ES-I3 (cell line): ENCODE results near the gene GGT5.

Source experiments
- H3K36me3 ChIP-seq: 2 replicates; pipeline ENCODE4 v1.6.1; 2013; ENCODE audit warnings: mild to moderate bottlenecking, low read length, control low read depth, moderate library complexity; ENCODE audit not compliant: insufficient read depth
- H3K4me1 ChIP-seq: 2 replicates; pipeline ENCODE4 v1.6.1; 2013; ENCODE audit warnings: mild to moderate bottlenecking, control low read depth, low read length; ENCODE audit not compliant: insufficient read depth
- H3K9ac ChIP-seq: 2 replicates; pipeline ENCODE4 v1.6.1; 2013; ENCODE audit warnings: low read depth, mild to moderate bottlenecking, low read length, moderate library complexity
- H3K9me3 ChIP-seq: 2 replicates; pipeline ENCODE4 v1.6.1; 2013; ENCODE audit warnings: mild to moderate bottlenecking, low read length, moderate library complexity; ENCODE audit not compliant: control insufficient read depth, insufficient read depth

GGT5 gene

DNA sequence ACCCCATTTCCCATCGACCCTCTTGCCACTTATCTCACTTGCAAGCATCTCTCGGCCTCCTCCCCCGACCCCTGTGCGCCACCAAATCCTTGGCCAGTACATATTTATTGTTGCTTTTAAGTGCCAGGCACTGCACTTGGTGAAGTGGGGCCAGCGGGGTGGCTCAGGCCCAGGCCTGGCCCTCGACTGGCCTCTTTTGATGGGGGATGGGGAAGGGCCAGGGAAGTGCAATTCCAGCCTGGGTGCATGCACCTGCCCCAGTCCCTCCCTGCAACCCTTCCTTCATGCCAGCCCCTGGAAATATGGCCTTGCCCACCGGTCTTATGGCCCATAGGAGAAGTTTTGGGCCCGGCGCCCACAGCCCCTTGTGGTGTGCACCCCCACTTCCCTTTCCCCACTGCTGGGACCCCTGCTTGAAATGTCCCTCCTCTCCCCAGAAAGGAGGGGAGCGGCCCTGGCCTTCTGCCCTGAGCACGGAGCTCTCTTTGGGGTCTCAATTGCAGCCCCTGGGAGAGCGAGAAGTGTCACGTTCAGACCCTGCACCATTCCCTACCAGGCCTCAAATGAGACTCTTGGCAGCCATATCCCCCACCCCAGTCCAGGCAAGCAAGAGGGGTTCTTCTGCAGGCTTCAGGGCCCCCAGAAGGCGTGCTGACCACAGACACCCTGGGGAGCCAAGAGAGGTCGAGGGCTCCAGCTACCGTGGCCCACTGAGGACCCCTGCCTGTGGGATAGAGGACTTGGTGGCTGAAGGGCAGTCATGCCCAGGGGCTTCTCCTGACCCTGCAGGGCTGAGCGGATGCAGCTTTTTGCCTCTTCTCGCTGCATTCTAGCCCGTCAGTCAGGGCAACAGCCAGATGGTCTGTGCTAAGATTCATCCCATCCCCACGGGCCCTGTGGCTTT is 62.6 kb downstream of the GGT5 start:
- no peaks in the 10 kb centered on the region for H3K36me3 ChIP-seq

GRCh38 chr22:24181088-24181995 is 63.5 kb downstream of the GGT5 start, which contains the start of gene SUSD2:
Gene SUSD2 (plus strand): TSS chr22:24181487. CDS start chr22:24181520, 33 bp downstream.
- Histone ChIP-seq H3K9me3 (no peaks in the 10 kb centered on the region), H3K9ac (no peak within 1 kb of the TSS), H3K4me1 (peaks cover 5% of the 10 kb centered on the region; the same call in 1 of the 2 replicates), H3K36me3 (no peaks in the 10 kb centered on the region)

More for the DNA sequence above, 62.6 kb downstream of the GGT5 start:
- H3K9me3 ChIP-seq, result no peaks in the 10 kb centered on the region
- H3K9ac ChIP-seq, result no peak overlapping the region
- H3K4me1 ChIP-seq, result peaks cover 5% of the 10 kb centered on the region; the same call in 1 of the 2 replicates

DNA sequence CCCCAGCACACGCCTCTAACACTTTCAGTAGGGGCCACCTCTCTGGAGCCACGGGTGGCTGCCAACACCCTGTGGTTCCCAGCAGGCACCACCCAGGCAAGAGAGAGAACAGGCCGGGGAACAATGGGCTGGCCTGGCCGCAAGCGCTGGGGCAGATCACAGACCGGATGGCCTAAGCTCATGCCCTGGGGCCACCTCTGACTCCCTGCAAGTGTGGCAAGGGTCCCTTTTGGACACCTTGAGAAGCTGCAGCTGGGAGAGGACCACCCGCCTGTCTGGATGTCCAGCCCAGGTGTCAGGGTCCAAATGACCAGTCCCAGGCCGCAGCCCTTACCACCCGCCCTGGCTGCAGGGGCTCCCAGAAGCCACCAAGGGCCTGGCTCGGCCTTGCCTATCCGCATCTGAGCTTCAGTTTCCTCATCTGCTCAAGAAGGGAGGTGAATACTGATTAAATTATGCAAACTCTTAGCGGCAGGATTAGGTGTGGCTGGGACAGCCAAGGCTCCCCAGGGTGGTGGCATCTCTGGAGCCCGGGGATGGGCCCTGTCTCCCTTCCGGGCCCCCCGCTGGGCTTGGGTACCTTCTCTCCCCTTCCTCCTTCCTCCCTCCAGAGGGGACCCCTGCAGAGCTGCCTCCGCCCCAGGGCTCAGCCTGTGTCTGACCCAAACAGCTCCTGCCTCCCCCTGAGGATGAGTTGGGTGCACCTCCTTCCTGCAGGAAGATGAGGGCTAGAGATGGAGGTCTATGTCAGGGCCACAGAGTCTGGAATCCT is 64.4 kb downstream of the GGT5 start:
- Histone ChIP-seq H3K9ac (no peak overlapping the region), H3K36me3 (no peaks in the 10 kb centered on the region)

GRCh38 chr22:24179478-24180210 is 65.2 kb downstream of the GGT5 start:
- no peaks in the 10 kb centered on the region for H3K9me3 ChIP-seq
- H3K36me3 ChIP-seq, result no peaks in the 10 kb centered on the region
- peaks cover 5% of the 10 kb centered on the region; the same call in 1 of the 2 replicates for H3K4me1 ChIP-seq
- no peak overlapping the region for H3K9ac ChIP-seq

More for the DNA sequence above, 64.4 kb downstream of the GGT5 start:
- Histone ChIP-seq H3K9me3 (no peaks in the 10 kb centered on the region), H3K4me1 (peaks cover 5% of the 10 kb centered on the region; the same call in 1 of the 2 replicates)

- no peak overlapping the region for H3K9ac ChIP-seq
- H3K9me3 ChIP-seq, result no peaks in the 10 kb centered on the region
- no peaks in the 10 kb centered on the region for H3K36me3 ChIP-seq
- peaks cover 5% of the 10 kb centered on the region; the same call in 1 of the 2 replicates for H3K4me1 ChIP-seq
These were observed 66.1 kb downstream of the GGT5 start for GRCh38 chr22:24178502-24179440.

- Histone ChIP-seq H3K36me3 (no peaks in the 10 kb centered on the region), H3K9me3 (no peaks in the 10 kb centered on the region), H3K4me1 (peaks cover 5% of the 10 kb centered on the region; the same call in 1 of the 2 replicates), H3K9ac (no peak overlapping the region)
These were observed 66.9 kb downstream of the GGT5 start for GRCh38 chr22:24178021-24178431.

DNA sequence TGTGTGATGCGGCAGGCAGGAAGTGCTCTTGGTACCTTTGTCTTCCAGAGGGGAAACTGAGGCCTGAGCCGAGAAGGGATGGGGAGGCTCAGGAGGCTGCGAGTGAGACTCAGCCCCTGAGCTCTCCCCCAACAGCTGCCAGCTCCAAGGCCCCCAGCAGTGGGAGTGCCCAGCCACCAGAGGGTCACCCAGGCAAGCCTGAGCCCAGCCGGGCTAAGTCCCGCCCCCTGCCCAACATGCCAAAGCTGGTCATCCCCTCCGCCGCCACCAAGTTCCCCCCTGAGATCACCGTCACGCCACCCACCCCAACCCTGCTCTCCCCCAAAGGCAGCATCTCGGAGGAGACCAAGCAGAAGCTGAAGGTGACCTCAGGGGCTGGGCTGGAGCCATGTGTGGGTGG is 67.4 kb downstream of the GGT5 start:
- no peak overlapping the region for H3K9ac ChIP-seq
- H3K4me1 ChIP-seq, result peaks cover 5% of the 10 kb centered on the region; the same call in 1 of the 2 replicates
- no peaks in the 10 kb centered on the region for H3K36me3 ChIP-seq
- no peaks in the 10 kb centered on the region for H3K9me3 ChIP-seq

DNA sequence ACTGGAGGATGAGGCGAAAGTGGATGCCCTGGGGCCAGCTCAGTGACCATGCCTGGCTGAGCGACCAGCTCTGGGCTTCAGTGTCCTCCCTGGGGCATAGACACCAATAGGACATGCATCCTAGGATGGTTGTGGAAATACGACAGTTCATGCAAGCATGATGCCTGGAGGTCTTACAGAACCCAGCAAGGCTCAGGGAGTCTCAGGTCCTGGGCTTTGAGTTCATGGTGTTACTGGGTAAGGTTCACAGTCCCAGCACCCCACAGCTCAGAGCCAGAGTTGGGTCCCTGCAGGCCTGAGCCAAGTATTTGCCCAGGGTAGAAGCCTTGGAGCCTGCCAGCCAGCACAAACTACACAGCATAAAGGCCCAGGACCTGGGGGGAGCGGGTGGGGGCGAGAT is 67.8 kb downstream of the GGT5 start:
- Histone ChIP-seq H3K4me1 (peaks cover 5% of the 10 kb centered on the region; the same call in 1 of the 2 replicates), H3K9me3 (no peaks in the 10 kb centered on the region), H3K9ac (no peak overlapping the region), H3K36me3 (no peaks in the 10 kb centered on the region)

DNA sequence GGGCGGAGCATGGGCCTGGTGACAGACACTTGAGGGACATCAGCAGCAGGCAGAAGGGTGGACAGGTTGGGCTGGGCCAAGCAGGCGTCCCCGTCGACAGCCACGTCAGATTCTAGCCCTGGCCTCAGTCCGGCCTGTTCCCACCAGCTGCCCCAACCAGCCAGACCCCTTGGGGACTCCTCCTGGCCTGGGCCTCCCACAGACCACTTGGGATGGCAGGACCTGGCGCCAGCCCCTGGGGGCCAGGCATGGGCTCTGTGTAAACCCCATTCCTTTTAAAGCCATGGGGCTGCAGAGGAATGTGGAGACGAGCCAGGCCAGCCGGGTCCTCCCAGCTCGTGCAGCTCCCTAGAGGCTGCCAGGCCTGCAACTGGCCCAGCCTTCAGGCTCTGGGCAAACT is 68.3 kb downstream of the GGT5 start:
- H3K4me1 ChIP-seq, result peaks cover 3% of the 10 kb centered on the region; the same call in 1 of the 2 replicates
- no peaks in the 10 kb centered on the region for H3K36me3 ChIP-seq
- H3K9ac ChIP-seq, result no peak overlapping the region
- H3K9me3 ChIP-seq, result no peaks in the 10 kb centered on the region

- no peaks in the 10 kb centered on the region for H3K36me3 ChIP-seq
- no peaks in the 10 kb centered on the region; the same call in 1 of the 2 replicates for H3K4me1 ChIP-seq
- no peaks in the 10 kb centered on the region for H3K9me3 ChIP-seq
- H3K9ac ChIP-seq, result no peak overlapping the region
These were observed 68.8 kb downstream of the GGT5 start for GRCh38 chr22:24176040-24176439.

GRCh38 chr22:24175160-24175808 is 69.6 kb downstream of the GGT5 start:
- Histone ChIP-seq H3K4me1 (no peaks in the 10 kb centered on the region), H3K9ac (no peak overlapping the region), H3K9me3 (no peaks in the 10 kb centered on the region), H3K36me3 (no peaks in the 10 kb centered on the region)

DNA sequence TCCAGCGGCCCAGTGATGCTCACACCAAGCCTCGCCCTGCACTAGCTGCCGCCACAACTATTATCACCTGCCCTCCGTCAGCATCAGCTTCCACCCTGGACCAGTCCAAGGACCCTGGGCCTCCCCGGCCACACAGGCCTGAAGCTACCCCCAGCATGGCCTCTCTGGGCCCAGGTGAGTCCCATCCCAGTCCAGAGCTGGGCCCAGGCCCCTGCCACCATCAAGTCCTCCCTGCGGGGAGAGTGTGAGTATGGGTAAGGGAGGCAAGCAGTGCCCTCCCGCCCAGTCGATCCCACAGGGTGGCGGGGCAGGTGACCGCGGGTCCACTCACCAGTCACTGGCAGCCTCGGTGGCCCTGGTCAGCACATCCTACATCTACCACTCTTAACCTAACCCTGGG is 73.1 kb downstream of the GGT5 start:
- H3K4me1 ChIP-seq, result no peaks in the 10 kb centered on the region
- no peaks in the 10 kb centered on the region for H3K36me3 ChIP-seq
- H3K9me3 ChIP-seq, result no peaks in the 10 kb centered on the region
- no peak overlapping the region for H3K9ac ChIP-seq
